HS-5 (cell line): Measurements from ENCODE around the gene CLDN25.
"Not testable (repeated sequence)": the region's sequence is repeated elsewhere in the genome, so short reads cannot be mapped to it uniquely, and the experiment has no call there.

ENCODE experiments used
- DNase-seq: peaks from one replicate; pipeline ENCODE4 v3.0.0-alpha.2; 2012; ENCODE audit warnings: low read depth

CLDN25 gene

DNA sequence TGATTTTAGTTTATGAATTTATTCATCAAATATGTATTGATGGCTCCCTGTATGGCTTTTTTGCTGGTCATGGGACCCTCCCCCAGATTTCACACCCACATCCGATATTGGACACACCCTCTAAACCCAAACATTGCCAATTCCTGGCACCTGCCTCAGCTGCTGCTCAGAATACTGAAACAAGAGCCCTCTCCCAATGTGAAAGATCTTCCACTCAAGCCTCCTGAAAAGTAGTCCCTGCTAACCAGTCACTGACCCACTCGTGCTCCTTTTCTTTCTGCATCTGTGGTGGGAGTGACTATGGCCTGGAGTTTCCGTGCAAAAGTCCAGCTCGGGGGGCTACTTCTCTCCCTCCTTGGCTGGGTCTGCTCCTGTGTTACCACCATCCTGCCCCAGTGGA, at the start of gene CLDN25:
Gene CLDN25 (plus strand): TSS at position 301 of the 400 bp plus-strand sequence. CDS start 0 bp downstream, at position 301.
- no peak for DNase-seq

DNA sequence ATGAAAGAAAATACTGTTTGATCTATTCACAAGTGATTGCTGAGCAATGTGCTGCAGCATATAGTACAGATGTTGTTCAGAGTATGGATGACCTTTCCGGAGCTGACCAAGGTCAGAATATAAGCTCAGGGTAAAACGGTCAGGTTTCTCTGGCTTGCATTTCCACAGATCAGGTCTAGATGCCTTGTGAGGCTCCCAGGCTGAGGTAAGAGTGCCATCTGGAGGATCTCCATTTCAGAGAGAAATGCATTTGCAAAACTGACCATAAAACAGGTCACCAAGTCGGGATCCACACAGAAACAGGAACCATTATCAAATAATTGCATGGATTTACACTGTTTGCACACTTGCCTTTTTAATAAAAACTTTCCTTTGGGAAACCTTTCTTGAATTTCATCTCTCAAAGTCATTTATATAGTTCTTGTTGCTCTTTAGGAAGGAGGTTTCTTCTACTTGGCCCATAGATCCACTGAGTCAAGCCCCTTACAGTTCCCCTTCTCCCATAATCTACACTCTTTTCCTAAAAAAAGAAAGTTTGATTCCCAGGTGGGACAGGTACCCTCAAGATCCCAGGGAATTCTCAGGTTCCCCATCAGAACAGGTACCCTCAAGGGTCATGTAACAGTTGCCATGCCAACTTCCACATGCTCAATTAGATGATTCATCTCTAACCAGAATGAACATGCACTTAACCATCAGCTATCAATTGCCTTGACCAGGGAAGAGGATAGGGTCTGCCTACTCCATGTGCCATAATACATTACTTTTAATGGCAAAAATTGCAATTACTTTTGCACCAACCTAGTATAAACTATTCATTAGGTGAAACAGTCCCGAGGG, 48.5 kb upstream of the CLDN25 start:
- peak; percentile 13 for DNase-seq

GRCh38 chr11:113732092-113732491, 47.5 kb upstream of the CLDN25 start:
- DNase-seq, result no peak

DNA sequence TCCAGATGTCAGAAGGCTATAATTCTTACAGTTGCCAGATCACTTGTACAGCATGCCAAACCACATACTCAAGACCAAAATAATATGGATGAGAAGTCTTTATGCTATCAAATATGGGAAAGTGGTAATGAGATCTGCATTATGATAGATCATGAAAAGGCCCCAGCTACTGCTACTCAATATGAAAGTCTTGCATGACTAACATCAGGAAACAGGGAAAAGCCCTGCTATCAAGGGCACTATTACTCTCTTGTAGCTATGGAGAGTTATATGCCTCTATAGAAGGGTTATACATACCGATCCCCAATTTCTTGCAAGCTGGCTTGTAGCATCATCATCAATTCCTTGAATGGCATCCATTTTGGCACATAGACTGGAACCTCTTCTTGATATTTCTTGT, 43.3 kb upstream of the CLDN25 start:
- no peak for DNase-seq

- no peak for DNase-seq
Observed at GRCh38 chr11:113752932-113753331, 26.7 kb upstream of the CLDN25 start.

- no peak for DNase-seq
Observed at GRCh38 chr11:113760241-113760640, 19.4 kb upstream of the CLDN25 start.

- not testable (repeated sequence) for DNase-seq
Observed at GRCh38 chr11:113763040-113763439, 16.6 kb upstream of the CLDN25 start.

DNA sequence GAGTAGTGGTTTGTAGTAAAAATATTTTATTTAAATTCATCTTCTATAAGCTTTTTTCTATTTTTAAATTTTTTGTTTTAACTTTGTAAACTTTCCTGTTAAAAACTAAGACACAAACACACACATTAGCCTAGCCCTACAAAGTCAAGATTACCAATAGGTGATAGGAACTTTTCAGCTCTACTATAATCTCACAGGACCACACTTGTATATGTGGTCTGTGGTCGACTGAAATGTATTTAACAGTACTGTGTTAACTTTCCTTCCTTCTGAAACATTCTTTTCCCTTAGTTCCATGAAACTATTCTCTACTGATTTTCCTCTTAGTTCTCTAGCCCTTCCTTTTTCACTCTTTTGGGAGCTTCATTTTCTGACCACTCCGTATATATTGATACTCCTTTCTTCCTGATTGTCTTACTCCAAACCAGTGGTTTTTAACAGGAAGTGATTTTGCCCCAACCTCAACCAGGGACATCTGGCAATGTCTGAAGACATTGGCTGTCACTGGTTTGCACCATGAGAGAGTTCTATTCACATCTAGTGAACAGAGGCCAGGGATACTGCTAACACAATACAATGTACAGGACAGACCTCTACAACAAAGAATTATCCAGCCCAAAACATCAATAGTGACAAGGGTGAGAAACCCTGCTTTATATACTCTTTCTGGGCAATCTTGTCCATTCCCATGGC, 14.9 kb upstream of the CLDN25 start:
- no peak for DNase-seq

DNA sequence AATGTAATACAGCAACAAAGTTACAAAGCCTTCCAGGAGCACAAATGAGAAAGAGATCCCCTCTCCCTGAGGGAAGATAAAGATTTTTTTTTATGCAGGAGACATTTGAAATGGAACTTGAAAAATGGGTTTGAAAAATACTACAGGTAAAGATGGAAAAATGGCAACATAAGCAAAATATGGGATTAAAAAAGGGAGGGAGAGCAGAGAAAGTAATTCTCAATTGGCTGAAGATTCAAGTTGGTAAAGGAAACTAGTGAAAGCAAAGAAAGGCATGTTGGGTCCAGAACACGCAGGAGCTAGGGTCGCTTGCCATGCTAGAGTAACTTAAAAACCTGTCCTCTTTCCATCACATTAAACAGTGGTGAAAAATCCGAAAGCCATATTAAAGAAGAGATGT, 7.6 kb upstream of the CLDN25 start:
- no peak for DNase-seq

- no peak for DNase-seq
Observed at GRCh38 chr11:113773092-113773415, 6.5 kb upstream of the CLDN25 start.

DNA sequence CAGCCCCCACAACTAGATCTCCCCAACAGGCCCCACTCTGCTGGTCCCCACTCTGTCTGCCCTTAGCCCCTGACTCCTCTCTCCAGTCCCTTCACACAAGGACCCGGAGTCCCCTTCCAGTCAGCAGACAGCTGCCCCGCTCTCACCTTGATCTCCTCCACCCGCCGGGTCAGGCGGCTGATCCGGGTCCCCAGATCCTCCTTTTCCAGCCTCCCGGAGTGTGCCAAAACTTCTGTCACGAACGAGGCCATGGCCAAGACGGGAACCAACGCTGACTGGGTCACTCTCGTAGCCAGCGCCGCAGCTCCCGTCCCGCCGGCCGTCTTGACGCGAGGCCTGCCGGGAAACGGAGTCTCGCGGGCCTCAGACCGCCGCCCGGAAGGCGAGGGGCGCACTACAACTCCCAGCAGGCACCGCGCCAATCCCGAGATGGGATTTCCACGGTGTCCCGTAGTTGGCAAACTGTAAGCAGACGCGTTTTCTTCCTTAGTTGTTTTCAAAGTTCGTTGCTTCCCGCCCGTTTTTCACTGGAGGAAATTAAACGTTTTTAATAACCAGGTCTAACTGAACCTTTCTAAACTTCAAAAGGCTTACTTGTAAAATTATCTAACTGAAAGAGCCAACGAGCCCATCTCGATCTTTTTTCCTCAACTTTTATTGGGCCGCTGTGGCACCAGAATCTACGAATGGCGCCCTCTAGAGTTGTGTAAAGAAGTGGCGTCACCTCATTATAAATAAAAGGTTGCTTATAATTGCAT, 6.0 kb upstream of the CLDN25 start, which contains the start of gene ZW10:
Gene ZW10 (minus strand): TSS at position 277 of the 758 bp plus-strand sequence. CDS start 26 bp downstream, at position 251.
- DNase-seq, result peak; percentile 85

GRCh38 chr11:113774174-113774503, 5.5 kb upstream of the CLDN25 start:
- no peak for DNase-seq

- DNase-seq, result no peak
Observed at GRCh38 chr11:113778111-113778910, 1.3 kb upstream of the CLDN25 start.

DNA sequence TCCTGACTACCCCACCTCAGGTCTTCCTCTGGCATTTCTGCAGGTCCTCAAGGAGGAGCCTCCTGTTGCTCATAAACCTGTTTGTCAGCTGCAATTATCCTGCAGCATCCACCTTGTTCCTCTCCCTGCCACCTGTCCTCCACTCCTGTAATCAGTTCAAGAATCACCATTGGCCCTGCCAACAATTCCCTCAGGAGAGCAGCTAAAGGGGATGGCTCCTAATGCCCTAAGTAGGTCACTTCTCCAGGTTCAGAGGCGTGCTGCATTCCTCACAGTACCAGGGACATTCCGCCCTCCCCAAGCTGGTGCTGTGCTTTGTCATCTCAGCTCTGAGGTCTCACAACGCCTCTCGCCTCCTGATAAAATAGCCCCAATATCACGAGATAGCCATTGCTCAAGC, 2.1 kb downstream of the CLDN25 start:
- DNase-seq, result no peak

GRCh38 chr11:113782134-113782533, 2.5 kb downstream of the CLDN25 start:
- no peak for DNase-seq

- not testable (repeated sequence) for DNase-seq
Observed at GRCh38 chr11:113789016-113789415, 9.4 kb downstream of the CLDN25 start.

DNA sequence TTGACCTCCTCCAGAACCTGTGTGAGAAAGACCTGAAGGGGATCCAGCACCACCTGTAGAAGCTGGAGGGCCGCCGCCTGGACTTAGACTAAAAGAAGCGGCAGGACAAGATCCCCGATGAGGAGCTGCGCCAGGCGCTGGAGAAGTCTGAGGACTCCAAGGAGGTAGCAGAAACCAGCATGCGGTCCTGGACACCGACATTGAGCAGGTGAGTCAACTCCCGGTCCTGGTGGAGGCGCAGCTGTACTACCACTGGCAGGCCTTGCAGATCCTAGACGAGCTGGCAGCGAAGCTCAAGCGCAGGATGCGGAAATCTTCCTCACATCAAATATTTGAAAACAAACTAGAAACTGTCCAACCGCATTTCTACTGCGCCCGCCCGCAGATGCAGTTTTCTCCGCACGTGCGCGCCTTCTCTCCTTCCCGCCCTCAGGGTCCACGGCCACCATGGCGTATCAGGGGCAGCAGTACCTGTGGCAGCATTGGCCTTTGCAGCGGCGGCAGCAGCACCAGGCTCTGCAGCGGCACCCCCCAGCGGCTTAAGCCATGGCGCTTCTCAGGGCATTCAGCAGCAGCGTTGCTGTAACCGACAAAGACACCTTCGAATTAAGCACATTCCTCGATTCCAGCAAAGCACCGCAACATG, 10.2 kb downstream of the CLDN25 start:
- no peak for DNase-seq

DNA sequence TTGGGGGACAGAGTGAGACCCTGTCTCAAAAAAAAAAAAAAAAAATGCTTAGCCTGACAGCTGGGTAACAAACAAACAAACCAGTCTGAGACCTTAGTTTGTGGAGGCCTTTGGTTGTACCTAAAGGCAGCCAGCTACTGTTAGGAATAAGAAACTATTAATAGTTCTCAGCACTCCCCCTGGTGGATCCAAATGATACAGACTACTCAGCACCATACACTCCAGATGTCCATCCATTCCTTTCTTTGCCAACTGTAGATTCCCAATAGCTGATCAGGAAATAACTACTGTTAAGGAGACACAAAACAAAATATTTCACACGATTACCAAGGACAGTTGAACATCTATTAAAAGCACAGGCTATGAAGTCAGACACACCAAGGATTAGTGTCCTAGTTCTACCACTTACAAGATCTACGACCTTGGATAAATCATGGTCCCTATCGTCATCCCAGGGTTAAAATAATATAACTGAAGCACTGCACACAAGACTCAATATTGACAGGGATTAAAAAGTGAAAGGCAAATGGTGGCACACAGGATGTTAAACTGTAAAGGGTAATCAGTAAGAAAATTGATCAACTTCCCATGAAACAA, 17.2 kb downstream of the CLDN25 start:
- DNase-seq, result no peak

GRCh38 chr11:113802621-113803020, 23.0 kb downstream of the CLDN25 start:
- no peak for DNase-seq

- no peak for DNase-seq
Observed at GRCh38 chr11:113805640-113806039, 26.0 kb downstream of the CLDN25 start.

DNA sequence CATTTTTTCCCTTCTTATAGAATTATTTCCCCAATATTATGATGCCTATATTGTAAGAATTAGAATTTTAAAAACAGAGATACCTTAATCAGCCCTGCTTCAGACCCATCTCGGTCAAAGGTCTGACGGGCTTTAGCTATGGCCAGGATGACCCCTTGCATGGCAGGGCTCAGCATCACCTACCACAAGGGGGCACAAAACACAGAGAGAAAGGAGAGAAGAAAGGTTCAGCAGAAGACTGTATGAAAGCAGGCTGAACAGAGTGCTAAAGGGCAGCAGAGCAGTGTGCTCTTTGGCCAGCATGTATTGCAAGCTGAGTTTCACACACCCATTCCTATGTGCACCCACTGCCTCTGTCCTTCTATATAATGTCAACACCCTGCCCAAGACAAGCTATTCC, 26.8 kb downstream of the CLDN25 start:
- no peak for DNase-seq
